HG02852 (cell line): ENCODE data around the gene GKN2.
"Not testable (repeated sequence)": the region's sequence is repeated elsewhere in the genome, so short reads cannot be mapped to it uniquely, and the experiment has no call there.

Experiments
- ATAC-seq: cut with Tn5 transposase; IDR thresholded peaks from one replicate; pipeline ENCODE4 v1.9.1; 2021; ENCODE audit warnings: mild to moderate bottlenecking, moderate library complexity; ENCODE audit not compliant: unreplicated experiment

Gene GKN2

DNA sequence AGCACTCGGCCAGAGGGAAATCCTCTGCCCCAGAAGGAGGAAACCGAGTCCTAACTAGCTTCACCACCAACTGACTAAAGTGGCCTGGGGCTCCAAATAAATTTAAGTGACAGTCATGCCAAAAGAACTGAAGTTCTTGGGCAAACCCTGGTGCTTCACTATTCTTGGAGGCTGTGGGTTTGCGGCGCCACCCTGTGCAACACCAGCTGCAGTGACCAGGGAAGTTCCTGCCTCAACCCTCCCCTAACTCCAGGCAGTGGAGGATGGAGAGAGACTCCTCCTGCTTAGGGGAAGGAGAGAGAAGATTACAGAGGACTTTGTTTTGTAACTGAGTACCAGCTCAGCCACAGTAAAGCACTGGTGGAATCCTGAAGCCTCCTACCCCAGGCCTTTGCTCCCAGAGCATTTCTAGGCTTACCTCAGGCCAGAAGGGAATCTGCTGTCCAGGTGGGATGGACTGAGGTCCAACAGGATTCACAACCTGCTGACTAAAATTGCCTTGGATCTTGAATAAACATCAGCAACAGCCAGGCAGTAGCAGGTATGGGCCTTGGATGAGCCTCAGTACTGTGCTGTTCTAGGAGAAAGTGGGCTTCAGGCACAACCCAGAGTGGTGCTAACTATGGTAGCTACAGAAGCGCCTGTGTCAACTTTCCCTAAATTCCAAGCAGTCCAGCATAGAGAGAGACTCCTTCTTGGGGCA lies 52.0 kb downstream of the GKN2 start:
- no peak for ATAC-seq

DNA sequence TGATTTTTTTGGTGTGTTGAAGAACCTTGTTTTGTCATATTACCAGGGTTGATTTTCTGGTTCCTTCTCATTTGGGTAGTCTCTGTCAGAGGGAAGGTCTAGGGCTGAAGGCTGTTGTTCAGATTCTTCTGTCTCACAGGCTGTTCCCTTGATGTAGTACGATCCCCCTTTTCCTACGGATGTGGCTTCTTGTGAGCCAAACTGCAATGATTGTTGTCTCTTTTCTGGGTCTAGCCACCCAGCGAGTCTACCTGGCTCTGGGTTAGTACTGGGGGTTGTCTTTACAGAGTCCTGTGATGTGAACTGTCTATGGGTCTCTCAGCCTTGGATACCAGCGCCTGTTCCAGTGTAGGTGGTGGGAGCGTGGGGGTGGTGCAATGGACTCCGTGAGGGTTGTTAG lies 56.7 kb downstream of the GKN2 start:
- not testable (repeated sequence) for ATAC-seq
